Right renal pelvis (tissue), 4 donors: ENCODE results near the gene DENND1A. TPM values are rescaled to one million over a fixed set of nuclear protein-coding genes. Genes with fewer than 3 reads are reported as not detected.
"Not testable (repeated sequence)": the region's sequence is repeated elsewhere in the genome, so short reads cannot be mapped to it uniquely, and the experiment has no call there.

Source experiments
- DNase-seq, 4 donors: peaks; one replicate each; pipeline ENCODE4 v3.0.0-alpha.2; 2013; ENCODE audit warnings: low read depth in 4 of 4, low spot score in 3 of 4, missing footprints in 1 of 4
- polyA plus RNA-seq, 4 donors: library from polyadenylated mRNA; unstranded; fragments of 120-200 nt; gene quantifications; one replicate each; pipeline ENCODE4 v1.2.1, GENCODE V29; 2013; ENCODE audit not compliant: insufficient read length in 4 of 4

The DENND1A gene
- polyA plus RNA-seq, 4 donors = 21.3 to 24.4 (median 23.3) TPM

- no peak for DNase-seq
Observed at GRCh38 chr9:123923377-123923776, 6.5 kb downstream of the DENND1A start.

- no peak for DNase-seq
Observed at GRCh38 chr9:123922911-123923310, 7.0 kb downstream of the DENND1A start.

DNA sequence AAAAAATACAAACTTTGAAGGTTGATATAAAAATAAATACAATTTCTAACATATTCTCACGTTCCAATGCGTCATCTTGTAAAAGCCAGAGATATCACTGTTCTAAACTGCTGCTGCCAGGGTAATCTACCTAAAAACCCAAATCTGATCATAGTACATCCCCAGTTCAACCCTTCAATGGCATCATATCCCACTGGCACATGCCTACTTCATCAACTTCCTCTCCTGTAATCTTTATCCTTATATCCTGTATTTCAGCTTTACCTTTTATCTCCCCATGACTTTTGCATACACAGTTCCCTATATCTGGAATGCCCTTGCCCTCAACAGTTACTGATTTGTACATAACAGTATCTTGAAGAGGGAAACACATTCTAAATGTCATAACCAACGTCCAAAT, 7.5 kb downstream of the DENND1A start:
- no peak for DNase-seq

- no peak for DNase-seq
Observed at GRCh38 chr9:123914517-123915196, 15.3 kb downstream of the DENND1A start.

GRCh38 chr9:123912167-123912897, 17.6 kb downstream of the DENND1A start:
- no peak for DNase-seq

- DNase-seq = no peak
Observed at GRCh38 chr9:123911024-123911423, 18.9 kb downstream of the DENND1A start.

GRCh38 chr9:123909192-123909591, 20.7 kb downstream of the DENND1A start:
- DNase-seq = not testable (repeated sequence)

DNA sequence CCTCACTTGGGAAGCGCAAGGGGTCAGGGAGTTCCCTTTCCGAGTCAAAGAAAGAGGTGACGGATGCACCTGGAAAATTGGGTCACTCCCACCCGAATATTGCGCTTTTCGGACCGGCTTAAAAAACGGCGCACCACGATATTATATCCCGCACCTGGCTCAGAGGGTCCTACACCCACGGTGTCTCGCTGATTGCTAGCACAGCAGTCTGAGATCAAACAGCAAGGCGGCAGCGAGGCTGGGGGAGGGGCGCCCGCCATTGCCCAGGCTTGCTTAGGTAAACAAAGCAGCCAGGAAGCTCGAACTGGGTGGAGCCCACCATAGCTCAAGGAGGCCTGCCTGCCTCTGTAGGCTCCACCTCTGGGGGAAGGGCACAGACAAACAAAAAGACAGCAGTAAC, 26.4 kb downstream of the DENND1A start:
- DNase-seq = not testable (repeated sequence)

GRCh38 chr9:123894822-123895221, 35.1 kb downstream of the DENND1A start:
- no peak for DNase-seq

GRCh38 chr9:123893831-123894460, 36.0 kb downstream of the DENND1A start:
- no peak for DNase-seq

- no peak for DNase-seq
Observed at GRCh38 chr9:123893115-123893514, 36.8 kb downstream of the DENND1A start.

- DNase-seq = no peak
Observed at GRCh38 chr9:123887837-123888236, 42.1 kb downstream of the DENND1A start.

DNA sequence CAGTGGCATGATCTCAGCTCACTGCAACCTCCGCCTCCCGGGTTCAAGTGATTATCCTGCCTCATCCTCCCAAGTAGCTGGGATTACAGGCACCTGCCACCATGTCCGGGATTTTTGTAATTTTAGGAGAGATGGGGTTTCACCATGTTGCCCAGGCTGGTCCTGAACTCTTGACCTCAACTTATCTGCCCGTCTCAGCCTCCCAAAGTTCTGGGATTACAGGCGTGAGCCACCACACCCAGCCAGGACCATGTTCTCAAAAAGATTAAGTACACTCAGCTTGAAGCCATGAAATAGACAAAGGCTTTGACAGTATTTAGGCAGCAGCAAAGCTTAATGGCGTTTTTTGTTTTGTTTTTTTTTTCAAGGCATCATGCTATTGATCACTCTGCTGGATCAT, 44.1 kb downstream of the DENND1A start:
- DNase-seq = not testable (repeated sequence)

- no peak for DNase-seq
Observed at GRCh38 chr9:123883634-123884033, 46.3 kb downstream of the DENND1A start.

DNA sequence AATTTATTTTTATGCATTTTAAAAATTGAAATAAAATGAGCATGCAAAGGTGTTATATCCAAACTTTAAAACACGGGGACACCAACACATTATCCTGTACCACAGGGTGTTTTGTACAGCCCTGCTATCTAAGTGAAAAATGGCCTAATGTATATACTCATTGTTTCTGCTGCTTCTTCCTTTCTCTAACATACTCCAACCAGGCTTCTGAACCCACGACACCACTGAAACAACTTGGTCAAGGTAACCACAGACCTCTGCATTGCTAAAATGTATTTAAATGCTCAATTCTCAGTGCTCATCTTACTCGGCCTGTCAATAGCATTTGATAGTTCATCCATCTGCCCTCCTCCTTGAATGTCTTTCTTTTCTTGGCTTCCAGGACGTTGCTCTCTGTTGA, 48.3 kb downstream of the DENND1A start:
- DNase-seq = no peak

DNA sequence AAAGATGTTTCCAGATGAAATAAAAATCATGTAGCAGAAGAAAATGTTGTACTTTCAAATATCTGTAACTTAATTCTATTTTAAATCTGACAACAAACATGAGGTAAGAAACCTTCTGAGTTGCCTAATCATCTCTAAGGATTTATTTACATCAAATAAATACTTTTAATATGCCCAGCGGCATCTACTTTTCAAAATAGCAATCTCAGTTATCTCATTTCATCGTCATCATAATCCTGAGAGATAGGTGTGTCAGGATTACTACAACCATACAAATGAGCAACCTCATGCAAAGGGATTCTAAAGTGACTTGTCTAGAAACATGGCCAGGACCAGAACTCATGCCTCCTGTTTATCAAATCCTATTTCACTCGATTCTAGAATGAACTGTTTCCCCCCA, 49.5 kb downstream of the DENND1A start:
- no peak for DNase-seq

- DNase-seq = no peak
Observed at GRCh38 chr9:123876750-123877149, 53.2 kb downstream of the DENND1A start.

GRCh38 chr9:123872710-123873109, 57.2 kb downstream of the DENND1A start:
- DNase-seq = no peak

DNA sequence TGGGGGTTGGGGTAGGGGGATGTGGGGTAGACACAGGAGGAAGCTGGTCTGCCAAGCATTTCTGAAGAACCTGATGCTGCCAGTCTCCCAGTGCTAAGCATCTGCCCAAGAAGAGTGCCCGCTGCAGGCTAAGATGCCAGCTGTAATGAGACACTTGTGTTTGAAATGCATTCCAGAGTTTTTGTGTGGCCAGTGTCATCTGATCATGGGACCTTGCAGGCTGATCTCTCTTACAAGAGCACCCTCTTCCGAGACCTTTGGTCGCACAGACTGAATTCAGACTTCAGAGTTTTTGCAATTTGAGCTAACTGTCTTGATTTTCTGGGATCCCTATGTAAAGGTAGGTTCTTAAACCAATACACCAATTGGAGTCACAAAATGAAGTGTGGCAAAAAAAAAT, 58.1 kb downstream of the DENND1A start:
- DNase-seq = peak in 1 of 4 donors; percentile 11

GRCh38 chr9:123868002-123868401, 61.9 kb downstream of the DENND1A start:
- DNase-seq = no peak

GRCh38 chr9:123867034-123867433, 62.9 kb downstream of the DENND1A start:
- no peak for DNase-seq

GRCh38 chr9:123866497-123866896, 63.4 kb downstream of the DENND1A start:
- DNase-seq = no peak
